GM23338 (cell line): ENCODE results near the gene OSGIN1. TPM values are rescaled to one million over a fixed set of nuclear protein-coding genes. Genes with fewer than 3 reads are reported as not detected.

Experiments
- ATAC-seq: fragments of 200-7000 bp; cut with Tn5 transposase; 3 replicates; pipeline ENCODE4 v1.9.1; 2020
- DNase-seq: peaks from one replicate; pipeline ENCODE4 v3.0.0-alpha.2; 2015; ENCODE audit warnings: low spot score
- H2AFZ ChIP-seq: fragments of 200-600 bp; sonication (generic); 2 replicates; pipeline ENCODE4 v1.8.0; 2016; ENCODE audit warnings: antibody characterized with exemption, mild to moderate bottlenecking, moderate library complexity
- H3F3A ChIP-seq: fragments of 200-600 bp; sonication (generic); replicated peaks from 2 replicates; pipeline ENCODE4 v1.8.0; 2017; ENCODE audit warnings: antibody characterized with exemption, mixed run types, low read depth
- H3K27ac ChIP-seq: fragments of 200-600 bp; sonication (generic); 2 replicates; pipeline ENCODE4 v1.6.1; 2016; ENCODE audit warnings: low read depth
- H3K27me3 ChIP-seq: fragments of 200-600 bp; sonication (generic); 2 replicates; pipeline ENCODE4 v1.8.0; 2016; ENCODE audit warnings: mild to moderate bottlenecking, mixed run types, moderate library complexity; ENCODE audit not compliant: insufficient read depth
- H3K36me3 ChIP-seq: fragments of 200-600 bp; sonication (generic); 2 replicates; pipeline ENCODE4 v1.8.0; 2016; ENCODE audit warnings: mild to moderate bottlenecking; ENCODE audit not compliant: insufficient read depth
- H3K4me1 ChIP-seq: fragments of 200-600 bp; sonication (generic); 2 replicates; pipeline ENCODE4 v1.8.0; 2016; ENCODE audit warnings: mild to moderate bottlenecking, moderate library complexity; ENCODE audit not compliant: insufficient read depth
- H3K4me2 ChIP-seq: fragments of 200-600 bp; sonication (generic); 2 replicates; pipeline ENCODE4 v1.7.1; 2017; ENCODE audit warnings: mixed run types
- H3K4me3 ChIP-seq: fragments of 200-600 bp; sonication (generic); 2 replicates; pipeline ENCODE4 v1.6.1; 2016; ENCODE audit warnings: mixed run types
- H3K79me2 ChIP-seq: fragments of 200-600 bp; sonication (generic); replicated peaks from 2 replicates; pipeline ENCODE4 v1.8.0; 2017; ENCODE audit warnings: mild to moderate bottlenecking; ENCODE audit not compliant: insufficient read depth
- H3K9me2 ChIP-seq: fragments of 200-600 bp; sonication (generic); 2 replicates; pipeline ENCODE4 v1.8.0; 2017; ENCODE audit not compliant: insufficient read depth
- H4K20me1 ChIP-seq: fragments of 200-600 bp; sonication (generic); replicated peaks from 2 replicates; pipeline ENCODE4 v1.8.0; 2017; ENCODE audit warnings: mild to moderate bottlenecking; ENCODE audit not compliant: insufficient read depth
- H3K27ac Mint-ChIP-seq: 2 replicates; pipeline ENCODE4 v1.8.0; 2020; ENCODE audit warnings: inconsistent platforms, mild to moderate bottlenecking, moderate library complexity, mixed read lengths
- H3K27me3 Mint-ChIP-seq: 3 replicates; pipeline ENCODE4 v1.8.0; 2022; ENCODE audit warnings: low read depth, mild to moderate bottlenecking, moderate library complexity, mixed read lengths, inconsistent platforms; ENCODE audit not compliant: insufficient read depth, poor library complexity
- H3K36me3 Mint-ChIP-seq: 3 replicates; pipeline ENCODE4 v1.8.0; 2021; ENCODE audit warnings: low read depth, mild to moderate bottlenecking, inconsistent platforms, moderate library complexity, mixed read lengths
- H3K4me1 Mint-ChIP-seq: 3 replicates; pipeline ENCODE4 v1.8.0; 2020; ENCODE audit warnings: mild to moderate bottlenecking, inconsistent platforms, mixed read lengths
- H3K4me3 Mint-ChIP-seq: 3 replicates; pipeline ENCODE4 v1.8.0; 2021; ENCODE audit warnings: moderate library complexity, mild to moderate bottlenecking, inconsistent platforms, mixed read lengths
- H3K9me3 Mint-ChIP-seq: 3 replicates; pipeline ENCODE4 v1.8.0; 2020; ENCODE audit warnings: moderate library complexity, mild to moderate bottlenecking, inconsistent platforms, mixed read lengths
- CREB1 ChIP-seq: fragments of 250-450 bp; sonication (Bioruptor Pico); IDR thresholded peaks from 2 replicates; pipeline ENCODE4 v1.5.0; 2020; ENCODE audit warnings: low read depth, mild to moderate bottlenecking, moderate library complexity
- CTCF ChIP-seq, 2 experiments: fragments of 200-600 bp in 1 of 2; sonication (generic) in 1 of 2; conservative IDR thresholded peaks; 2 replicates each; pipeline versions ENCODE4 v1.5.1 to v1.6.1; 2016 to 2017; ENCODE audit warnings: antibody characterized with exemption in 2 of 2, low read depth in 2 of 2, mild to moderate bottlenecking in 2 of 2, moderate library complexity in 1 of 2
- EZH2 ChIP-seq: fragments of 200-600 bp; sonication (generic); IDR thresholded peaks from one replicate; pipeline ENCODE4 v1.8.0; 2017; ENCODE audit warnings: antibody characterized with exemption, mild to moderate bottlenecking, low read depth; ENCODE audit not compliant: unreplicated experiment
- EZH2phosphoT487 ChIP-seq: fragments of 200-600 bp; sonication (generic); IDR thresholded peaks from one replicate; pipeline ENCODE4 v1.8.1; 2018; ENCODE audit warnings: antibody characterized with exemption; ENCODE audit not compliant: unreplicated experiment
- JUNB ChIP-seq: IDR thresholded peaks from one replicate; pipeline ENCODE4 v1.6.1; 2016; ENCODE audit warnings: antibody characterized with exemption; ENCODE audit not compliant: unreplicated experiment
- NANOG ChIP-seq: IDR thresholded peaks from 2 replicates; pipeline ENCODE4 v1.6.1; 2016; ENCODE audit warnings: antibody characterized with exemption, borderline replicate concordance
- POLR2AphosphoS5 ChIP-seq: IDR thresholded peaks from 2 replicates; pipeline ENCODE4 v1.6.1; 2016; ENCODE audit warnings: antibody characterized with exemption, low read depth
- STAT1 ChIP-seq: IDR thresholded peaks from one replicate; pipeline ENCODE4 v1.6.1; 2016; ENCODE audit warnings: antibody characterized with exemption; ENCODE audit not compliant: unreplicated experiment
- ZNF331 ChIP-seq: fragments of 250-450 bp; sonication (Bioruptor Pico); IDR thresholded peaks from 2 replicates; pipeline ENCODE4 v1.5.0; 2020; ENCODE audit warnings: low read depth, mild to moderate bottlenecking, moderate library complexity
- ZNF462 ChIP-seq: fragments of 250-450 bp; sonication (Bioruptor Pico); IDR thresholded peaks from 2 replicates; pipeline ENCODE4 v1.5.0; 2020; ENCODE audit warnings: mild to moderate bottlenecking, moderate library complexity
- polyA plus RNA-seq: library from polyadenylated mRNA; unstranded; fragments of >200 nt; fragmentation: Nextera tagmentation; extraction: Ambion mirVana; gene quantifications from 2 replicates; pipeline ENCODE4 v1.2.1, GENCODE V29; 2016
- total RNA-seq: library from RNA; depleted of rRNA; stranded (reverse); fragments of >200 nt; shearing (Covaris generic); gene quantifications from 2 replicates; pipeline ENCODE4 v1.2.3, GENCODE V29; 2014
- TF ChIP-seq, protein P1 (sequence below): IDR thresholded peaks from 2 replicates; pipeline ENCODE4 v1.6.1; 2016; ENCODE audit warnings: antibody characterized with exemption

OSGIN1 gene
- total and polyA plus RNA-seq, 2 experiments from 2014 or later, result 0.32 to 1.6 TPM

DNA sequence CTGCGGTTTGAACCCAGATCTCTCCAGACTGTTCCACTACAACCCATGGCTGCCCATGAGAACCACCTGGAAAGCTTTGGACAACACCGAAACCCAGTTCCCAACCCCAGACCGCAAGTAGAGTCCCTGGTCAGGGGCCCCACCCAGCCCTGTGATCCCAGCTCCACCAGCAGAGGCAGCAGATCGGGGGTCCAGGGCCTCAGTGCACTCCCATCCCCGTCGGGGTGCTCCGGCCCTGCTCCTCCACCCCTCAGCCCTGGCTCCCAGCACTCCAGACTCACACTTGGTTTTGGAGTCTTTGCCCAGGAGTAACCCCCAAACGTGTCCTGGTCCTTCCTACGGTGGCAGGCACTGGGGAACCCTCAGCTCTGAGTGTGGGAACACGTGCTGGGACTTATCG lies 20.7 kb upstream of the OSGIN1 start:
- no peak overlapping the region for H3K4me3 Mint-ChIP-seq
- Histone ChIP-seq H3K79me2 (no peaks in the 10 kb centered on the region), H3K4me3 (no peak overlapping the region), H3K4me2 (no peak overlapping the region), H3K27me3 (no peaks in the 10 kb centered on the region), H3F3A (no peaks in the 10 kb centered on the region), H3K4me1 (peaks cover 6% of the 10 kb centered on the region; the same call in 1 of the 2 replicates), H3K9me2 (no peaks in the 10 kb centered on the region), H3K27ac (no peak overlapping the region), H4K20me1 (no peaks in the 10 kb centered on the region), H2AFZ (no peak overlapping the region), H3K36me3 (no peaks in the 10 kb centered on the region)
- no peak for TF ChIP-seq ZNF331 (CRISPR knock-in tag)
- H3K27me3 Mint-ChIP-seq, result peaks cover 15% of the 10 kb centered on the region
- peaks cover 2% of the 10 kb centered on the region for H3K4me1 Mint-ChIP-seq
- H3K36me3 Mint-ChIP-seq, result no peaks in the 10 kb centered on the region; the same call in 2 of the 3 replicates
- no peaks in the 10 kb centered on the region for H3K9me3 Mint-ChIP-seq
- ATAC-seq (peak; percentile 28), DNase-seq (no peak)
- H3K27ac Mint-ChIP-seq, result no peak overlapping the region

- Histone ChIP-seq H3K27me3 (no peaks in the 10 kb centered on the region), H3K9me2 (no peaks in the 10 kb centered on the region), H2AFZ (no peak overlapping the region), H3K4me2 (no peak overlapping the region), H3K36me3 (no peaks in the 10 kb centered on the region), H3K79me2 (no peaks in the 10 kb centered on the region), H3K27ac (no peak overlapping the region), H4K20me1 (no peaks in the 10 kb centered on the region), H3K4me1 (no peaks in the 10 kb centered on the region), H3K4me3 (no peak overlapping the region), H3F3A (no peaks in the 10 kb centered on the region)
- DNase-seq (no peak), ATAC-seq (no peak)
- Mint-ChIP-seq H3K36me3 (no peaks in the 10 kb centered on the region; the same call in 2 of the 3 replicates), H3K4me3 (no peak overlapping the region), H3K27ac (no peak overlapping the region), H3K4me1 (no peaks in the 10 kb centered on the region; the same call in 2 of the 3 replicates), H3K27me3 (peaks cover 13% of the 10 kb centered on the region), H3K9me3 (no peaks in the 10 kb centered on the region)
- TF ChIP-seq ZNF462, result no peak
- TF ChIP-seq CTCF (conservative IDR thresholded peaks at IDR 0.05; ENCODE audit: low read depth in 2 of 2), result no peak
- no peak for TF ChIP-seq NANOG
- TF ChIP-seq EZH2, result no peak
- no peak for TF ChIP-seq CREB1
- TF ChIP-seq, protein P1, sequence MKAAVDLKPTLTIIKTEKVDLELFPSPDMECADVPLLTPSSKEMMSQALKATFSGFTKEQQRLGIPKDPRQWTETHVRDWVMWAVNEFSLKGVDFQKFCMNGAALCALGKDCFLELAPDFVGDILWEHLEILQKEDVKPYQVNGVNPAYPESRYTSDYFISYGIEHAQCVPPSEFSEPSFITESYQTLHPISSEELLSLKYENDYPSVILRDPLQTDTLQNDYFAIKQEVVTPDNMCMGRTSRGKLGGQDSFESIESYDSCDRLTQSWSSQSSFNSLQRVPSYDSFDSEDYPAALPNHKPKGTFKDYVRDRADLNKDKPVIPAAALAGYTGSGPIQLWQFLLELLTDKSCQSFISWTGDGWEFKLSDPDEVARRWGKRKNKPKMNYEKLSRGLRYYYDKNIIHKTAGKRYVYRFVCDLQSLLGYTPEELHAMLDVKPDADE, result no peak
- TF ChIP-seq EZH2phosphoT487, result no peak
- no peak for TF ChIP-seq POLR2AphosphoS5
- TF ChIP-seq JUNB, result no peak
- no peak for TF ChIP-seq STAT1
Measured at GRCh38 chr16:83932955-83933673, 19.9 kb upstream of the OSGIN1 start.
